Measurements from ENCODE around the gene COG1. TPM values are rescaled to one million over a fixed set of nuclear protein-coding genes. Genes with fewer than 3 reads are reported as not detected.
A peak's percentile ranks its signal among the peaks of the same experiment; 100 is the strongest.

Gene COG1
- total RNA-seq, 2 experiments from 2014 or later = 29.2 to 32.5 TPM

DNA sequence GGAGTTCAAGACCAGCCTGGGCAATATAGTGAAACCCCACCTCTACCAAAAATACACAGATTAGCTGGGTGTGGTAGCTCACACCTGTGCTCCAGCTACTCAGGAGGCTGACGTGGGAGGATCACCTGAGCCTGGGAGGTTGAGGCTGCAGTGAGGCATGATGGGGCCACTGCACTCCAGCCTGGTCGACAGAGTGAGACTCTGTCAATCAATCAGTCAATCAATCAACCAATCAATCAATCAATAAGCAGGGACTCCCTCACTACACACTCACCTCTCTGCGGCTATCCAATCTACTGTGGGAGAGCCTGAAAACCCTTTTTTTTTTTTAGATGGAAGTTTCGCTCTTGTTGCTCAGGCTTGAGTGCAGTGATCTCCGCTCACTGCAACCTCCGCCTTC lies 37.2 kb downstream of the COG1 start:
- Mint-ChIP-seq H3K9me3 (no peaks in the 10 kb centered on the region), H3K36me3 (ENCODE audit: low read depth) (peaks cover 24% of the 10 kb centered on the region), H3K4me1 (peaks cover 72% of the 10 kb centered on the region), H3K4me3 (peak overlapping the region; percentile 95), H3K27me3 (no peaks in the 10 kb centered on the region), H3K27ac (no peak overlapping the region)
- no peak for DNase-seq
- CTCF ChIA-PET = no interaction called here
- POLR2A ChIA-PET = no interaction called here

- ChIA-PET CTCF (interaction anchor here (1.0 to 1.6 kb wide), 6 partner anchors 11 to 668 kb away, joined by 3 to 12 read pairs (median 4); no protein-coding TSS in a partner anchor), POLR2A (no interaction called here)
- Mint-ChIP-seq H3K4me3 (peak overlapping the region; percentile 95), H3K9me3 (no peaks in the 10 kb centered on the region), H3K27ac (peak overlapping the region; percentile 96), H3K4me1 (peaks cover 67% of the 10 kb centered on the region), H3K36me3 (ENCODE audit: low read depth) (peaks cover 29% of the 10 kb centered on the region), H3K27me3 (no peaks in the 10 kb centered on the region)
- no peak for DNase-seq
Observed at GRCh38 chr17:73231395-73231794, 38.5 kb downstream of the COG1 start.

GRCh38 chr17:73231841-73232586 lies 39.2 kb downstream of the COG1 start:
- peak; percentile 96 for DNase-seq
- H3K36me3 Mint-ChIP-seq (ENCODE audit: low read depth) = peaks cover 30% of the 10 kb centered on the region
- H3K27ac Mint-ChIP-seq = peak overlapping the region; percentile 96
- ChIA-PET POLR2A (interaction anchor here (0.6 to 1.0 kb wide), 2 partner anchors 31 to 273 kb away, joined by 3 read pairs; no protein-coding TSS in a partner anchor), CTCF (interaction anchor here (0.6 to 1.6 kb wide), 8 partner anchors 11 to 669 kb away, joined by 3 to 12 read pairs (median 4); no protein-coding TSS in a partner anchor)
- no peaks in the 10 kb centered on the region for H3K27me3 Mint-ChIP-seq
- peak overlapping the region; percentile 95 for H3K4me3 Mint-ChIP-seq
- H3K9me3 Mint-ChIP-seq = no peaks in the 10 kb centered on the region
- peaks cover 67% of the 10 kb centered on the region for H3K4me1 Mint-ChIP-seq

DNA sequence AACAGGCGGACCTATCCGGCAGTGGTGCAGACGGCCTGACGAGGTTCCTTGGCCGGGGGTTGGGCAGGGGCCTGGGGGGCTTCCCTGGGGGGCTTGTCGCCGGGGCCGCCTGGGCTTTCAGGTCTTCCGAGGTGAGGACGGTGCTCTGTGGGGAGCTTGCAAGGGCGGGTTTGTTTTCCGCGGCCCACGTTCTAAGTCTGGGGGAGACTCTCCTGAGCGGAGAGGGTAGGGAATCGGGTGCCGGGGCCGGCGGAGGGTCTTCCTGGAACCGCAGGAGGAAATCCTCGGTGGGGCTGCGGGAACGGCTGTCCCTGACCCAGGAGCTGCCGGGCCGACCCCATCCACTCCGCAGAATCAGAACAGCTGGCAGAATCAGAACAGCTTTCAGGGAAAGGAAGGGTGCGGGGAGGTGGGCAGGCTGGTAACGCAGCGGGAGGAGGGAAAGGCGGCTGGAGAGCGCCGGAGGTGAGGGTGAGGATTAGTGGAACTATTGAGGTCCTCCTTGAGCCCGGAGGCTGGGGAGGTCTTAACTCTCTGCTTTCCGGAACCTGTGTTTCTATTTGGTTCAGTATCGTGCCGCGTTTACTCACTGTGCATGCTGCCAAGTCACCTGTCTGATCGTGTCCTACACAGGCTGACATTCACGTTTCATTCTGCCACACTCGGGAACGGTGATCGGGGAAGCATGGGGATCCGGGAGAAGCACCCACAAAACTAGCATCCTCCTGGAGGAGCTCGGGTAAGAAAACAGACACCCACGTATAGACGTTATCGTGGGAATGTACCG lies 39.9 kb downstream of the COG1 start:
- Mint-ChIP-seq H3K27ac (peak overlapping the region; percentile 96), H3K4me1 (peaks cover 65% of the 10 kb centered on the region), H3K4me3 (peak overlapping the region; percentile 95), H3K9me3 (no peaks in the 10 kb centered on the region), H3K36me3 (ENCODE audit: low read depth) (peaks cover 33% of the 10 kb centered on the region), H3K27me3 (no peaks in the 10 kb centered on the region)
- ChIA-PET POLR2A (interaction anchor here (0.6 to 1.0 kb wide), 2 partner anchors 32 to 272 kb away, joined by 3 read pairs; no protein-coding TSS in a partner anchor), CTCF (interaction anchor here (0.6 to 1.5 kb wide), 8 partner anchors 9 to 670 kb away, joined by 3 to 12 read pairs (median 4); no protein-coding TSS in a partner anchor)
- peak; percentile 39 for DNase-seq

- ChIA-PET CTCF (interaction anchor here (1.2 to 1.6 kb wide), 2 partner anchors 13 to 509 kb away, joined by 4 read pairs; no protein-coding TSS in a partner anchor), POLR2A (no interaction called here)
- Mint-ChIP-seq H3K4me1 (peaks cover 64% of the 10 kb centered on the region), H3K36me3 (ENCODE audit: low read depth) (peaks cover 41% of the 10 kb centered on the region), H3K4me3 (no peak overlapping the region), H3K27ac (no peak overlapping the region), H3K9me3 (no peaks in the 10 kb centered on the region), H3K27me3 (no peaks in the 10 kb centered on the region)
- DNase-seq = no peak
Observed at GRCh38 chr17:73234736-73235135, 41.9 kb downstream of the COG1 start.

DNA sequence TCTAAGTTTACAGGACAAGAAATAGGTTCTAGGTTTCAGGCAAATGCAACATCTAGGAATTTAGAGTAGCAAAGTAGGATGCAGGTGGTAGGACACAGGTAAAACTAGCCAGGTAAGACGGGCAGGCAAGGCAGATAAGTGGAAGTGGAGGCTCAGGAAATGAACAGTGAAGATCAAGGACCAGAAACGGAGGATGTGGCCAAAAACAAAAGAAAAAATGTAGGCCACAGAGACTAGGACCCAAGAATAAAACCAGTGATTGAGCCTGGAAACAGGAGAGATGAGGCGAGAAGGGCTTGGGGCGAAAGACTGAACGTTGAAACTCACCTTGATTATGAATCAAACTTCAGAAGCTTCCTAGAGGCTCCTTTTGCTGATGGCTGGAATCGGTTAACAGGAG lies 44.9 kb downstream of the COG1 start:
- peak overlapping the region; percentile 60 for H3K27ac Mint-ChIP-seq
- H3K4me1 Mint-ChIP-seq = peaks cover 53% of the 10 kb centered on the region
- POLR2A ChIA-PET = interaction anchor here (0.6 kb wide), 1 partner anchor 46 kb away, joined by 3 read pairs; no protein-coding TSS in a partner anchor
- H3K4me3 Mint-ChIP-seq = peak overlapping the region; percentile 1
- no peak for DNase-seq
- no peaks in the 10 kb centered on the region for H3K9me3 Mint-ChIP-seq
- H3K36me3 Mint-ChIP-seq (ENCODE audit: low read depth) = peaks cover 51% of the 10 kb centered on the region
- H3K27me3 Mint-ChIP-seq = no peaks in the 10 kb centered on the region
- CTCF ChIA-PET = no interaction called here

DNA sequence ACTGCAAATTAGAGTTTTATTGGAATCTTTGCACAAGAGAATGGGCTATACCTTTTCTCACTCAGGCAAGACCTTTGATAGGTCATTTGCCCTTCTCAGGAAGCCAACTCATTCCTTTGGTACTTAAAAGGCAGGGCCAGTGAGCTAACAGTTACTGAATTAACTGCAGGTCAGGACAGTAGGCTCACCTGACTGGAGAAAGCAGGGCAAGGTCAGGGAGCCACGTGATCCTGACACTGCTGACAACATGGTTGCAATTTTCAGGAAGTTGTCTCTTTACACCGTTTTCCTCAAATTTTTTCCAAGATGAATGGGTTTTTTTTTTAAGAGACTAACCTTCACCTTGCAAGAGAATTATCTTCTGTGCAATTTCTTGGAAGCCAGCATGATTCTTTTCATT lies 47.7 kb downstream of the COG1 start:
- peaks cover 37% of the 10 kb centered on the region for H3K4me1 Mint-ChIP-seq
- CTCF ChIA-PET = interaction anchor here (0.7 kb wide), 1 partner anchor 196 kb away, joined by 3 read pairs; no protein-coding TSS in a partner anchor
- peaks cover 53% of the 10 kb centered on the region for H3K36me3 Mint-ChIP-seq (ENCODE audit: low read depth)
- no peak overlapping the region for H3K27ac Mint-ChIP-seq
- no peak for DNase-seq
- H3K9me3 Mint-ChIP-seq = no peaks in the 10 kb centered on the region
- POLR2A ChIA-PET = no interaction called here
- H3K27me3 Mint-ChIP-seq = no peaks in the 10 kb centered on the region
- no peak overlapping the region for H3K4me3 Mint-ChIP-seq

- Mint-ChIP-seq H3K36me3 (ENCODE audit: low read depth) (peaks cover 10% of the 10 kb centered on the region), H3K4me1 (no peaks in the 10 kb centered on the region), H3K4me3 (no peak overlapping the region), H3K27me3 (no peaks in the 10 kb centered on the region), H3K9me3 (no peaks in the 10 kb centered on the region), H3K27ac (no peak overlapping the region)
- ChIA-PET POLR2A (no interaction called here), CTCF (interaction anchor here (1.2 kb wide), 1 partner anchor 13 kb away, joined by 4 read pairs; no protein-coding TSS in a partner anchor)
- no peak for DNase-seq
Observed at GRCh38 chr17:73247726-73248125, 54.9 kb downstream of the COG1 start.

DNA sequence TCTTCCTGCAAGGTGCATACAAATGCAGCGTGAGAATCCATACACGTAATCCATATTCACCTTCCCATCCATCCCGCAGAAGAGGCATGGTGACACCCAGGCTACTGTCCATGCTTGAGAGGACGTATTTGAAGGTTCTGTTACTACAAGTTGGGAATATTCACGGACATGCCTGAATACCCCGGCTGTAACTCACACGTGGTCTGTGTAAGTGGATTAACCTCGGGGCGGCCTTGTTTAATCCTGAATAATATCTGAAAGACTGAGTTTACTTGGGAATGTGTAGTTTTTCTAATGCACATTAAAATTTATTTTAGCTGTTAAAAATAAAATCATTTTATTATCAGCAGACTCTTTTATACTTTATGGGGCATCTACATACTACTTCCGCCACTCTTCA lies 55.7 kb downstream of the COG1 start:
- H3K4me1 Mint-ChIP-seq = no peaks in the 10 kb centered on the region
- ChIA-PET CTCF (interaction anchor here (1.2 kb wide), 1 partner anchor 14 kb away, joined by 4 read pairs; no protein-coding TSS in a partner anchor), POLR2A (no interaction called here)
- no peak overlapping the region for H3K27ac Mint-ChIP-seq
- H3K27me3 Mint-ChIP-seq = no peaks in the 10 kb centered on the region
- no peak for DNase-seq
- H3K36me3 Mint-ChIP-seq (ENCODE audit: low read depth) = peaks cover 10% of the 10 kb centered on the region
- no peak overlapping the region for H3K4me3 Mint-ChIP-seq
- no peaks in the 10 kb centered on the region for H3K9me3 Mint-ChIP-seq

DNA sequence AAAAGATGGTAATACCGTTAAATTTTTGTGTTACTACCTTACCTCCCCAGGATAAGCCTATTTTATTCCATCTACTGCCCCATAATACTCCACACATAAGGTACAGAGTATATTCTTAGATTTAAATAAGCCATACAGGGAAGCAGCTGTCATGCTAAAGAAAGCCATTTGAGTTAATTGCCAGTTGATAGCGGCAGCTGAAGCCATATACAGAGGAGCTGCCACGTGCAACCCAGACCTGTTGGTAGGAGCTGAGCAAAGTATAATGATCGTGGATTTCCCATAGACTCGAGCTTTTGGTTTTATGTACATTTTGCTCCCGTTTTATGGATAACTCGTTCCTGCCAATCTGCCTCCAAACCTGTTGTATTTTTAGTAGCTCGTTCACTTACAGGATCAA lies 56.8 kb downstream of the COG1 start:
- Mint-ChIP-seq H3K4me3 (no peak overlapping the region), H3K9me3 (no peaks in the 10 kb centered on the region), H3K36me3 (ENCODE audit: low read depth) (peaks cover 7% of the 10 kb centered on the region), H3K4me1 (no peaks in the 10 kb centered on the region), H3K27me3 (no peaks in the 10 kb centered on the region), H3K27ac (no peak overlapping the region)
- DNase-seq = no peak
- CTCF ChIA-PET = interaction anchor here (1.0 to 1.5 kb wide), 2 partner anchors 17 to 120 kb away, joined by 3 to 5 read pairs; a partner anchor contains a TSS
- POLR2A ChIA-PET = no interaction called here

- POLR2A ChIA-PET = no interaction called here
- no peak overlapping the region for H3K27ac Mint-ChIP-seq
- CTCF ChIA-PET = interaction anchor here (0.6 to 1.5 kb wide), 5 partner anchors 9 to 198 kb away, joined by 3 to 6 read pairs (median 5); a partner anchor contains a TSS
- no peaks in the 10 kb centered on the region for H3K27me3 Mint-ChIP-seq
- peaks cover 3% of the 10 kb centered on the region for H3K36me3 Mint-ChIP-seq (ENCODE audit: low read depth)
- no peak overlapping the region for H3K4me3 Mint-ChIP-seq
- peaks cover 3% of the 10 kb centered on the region for H3K4me1 Mint-ChIP-seq
- H3K9me3 Mint-ChIP-seq = no peaks in the 10 kb centered on the region
- DNase-seq = no peak
Observed at GRCh38 chr17:73250851-73251640, 58.2 kb downstream of the COG1 start.

GRCh38 chr17:73251871-73252270 lies 59.0 kb downstream of the COG1 start:
- Mint-ChIP-seq H3K36me3 (ENCODE audit: low read depth) (peaks cover 3% of the 10 kb centered on the region), H3K27ac (no peak overlapping the region), H3K4me3 (no peak overlapping the region), H3K9me3 (no peaks in the 10 kb centered on the region), H3K4me1 (peaks cover 3% of the 10 kb centered on the region), H3K27me3 (no peaks in the 10 kb centered on the region)
- CTCF ChIA-PET = no interaction called here
- DNase-seq = no peak
- POLR2A ChIA-PET = no interaction called here

All from activated CD4-positive, alpha-beta T cell treated with anti-CD3 and anti-CD28 coated beads, Interleukin-2, amount 10 ng/mL, durations not matched to agents 7 days and 5 days (primary cell).